Activated CD4-positive, alpha-beta T cell treated with anti-CD3 and anti-CD28 coated beads, Interleukin-2, amount 50 U/mL, for 16 hours (primary cell): Measurements from ENCODE around the gene CLCC1.
"Not testable (repeated sequence)": the region's sequence is repeated elsewhere in the genome, so short reads cannot be mapped to it uniquely, and the experiment has no call there.

ENCODE experiments used
- DNase-seq: peaks from one replicate; pipeline ENCODE4 v3.0.0-alpha.2; 2020

CLCC1 gene, protein sequence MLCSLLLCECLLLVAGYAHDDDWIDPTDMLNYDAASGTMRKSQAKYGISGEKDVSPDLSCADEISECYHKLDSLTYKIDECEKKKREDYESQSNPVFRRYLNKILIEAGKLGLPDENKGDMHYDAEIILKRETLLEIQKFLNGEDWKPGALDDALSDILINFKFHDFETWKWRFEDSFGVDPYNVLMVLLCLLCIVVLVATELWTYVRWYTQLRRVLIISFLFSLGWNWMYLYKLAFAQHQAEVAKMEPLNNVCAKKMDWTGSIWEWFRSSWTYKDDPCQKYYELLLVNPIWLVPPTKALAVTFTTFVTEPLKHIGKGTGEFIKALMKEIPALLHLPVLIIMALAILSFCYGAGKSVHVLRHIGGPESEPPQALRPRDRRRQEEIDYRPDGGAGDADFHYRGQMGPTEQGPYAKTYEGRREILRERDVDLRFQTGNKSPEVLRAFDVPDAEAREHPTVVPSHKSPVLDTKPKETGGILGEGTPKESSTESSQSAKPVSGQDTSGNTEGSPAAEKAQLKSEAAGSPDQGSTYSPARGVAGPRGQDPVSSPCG

DNA sequence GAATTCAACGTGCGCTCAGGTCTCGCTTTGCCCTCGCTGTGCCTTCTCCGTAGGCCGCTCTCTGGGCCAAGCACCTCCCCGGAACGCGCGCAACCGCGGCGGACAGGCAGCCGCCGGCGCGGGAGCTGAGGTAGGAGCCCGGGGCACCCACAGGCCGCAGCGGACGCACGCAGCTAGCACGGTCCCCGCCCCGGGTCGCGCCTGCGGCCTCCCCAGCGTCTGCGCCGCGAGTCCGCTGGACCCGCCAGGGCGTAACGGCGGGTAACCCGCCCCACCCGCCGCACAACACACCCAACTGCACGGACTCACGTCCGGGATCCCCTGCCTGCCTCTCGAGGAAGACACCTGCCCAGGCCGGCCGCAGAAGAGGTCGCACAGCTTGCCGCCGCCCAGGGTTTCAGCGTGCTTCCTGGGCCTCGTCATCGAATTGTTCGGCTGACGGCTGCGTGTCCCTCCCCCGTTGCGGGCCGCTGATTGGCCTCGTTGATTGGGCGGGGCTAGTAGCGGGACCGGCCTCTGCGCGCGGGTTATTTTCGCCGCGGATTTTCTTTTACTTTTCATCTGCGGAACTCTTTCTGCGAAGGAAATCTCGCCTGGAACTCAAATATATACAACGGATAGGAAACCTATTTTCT, at the start of gene CLCC1:
CLCC1 (minus strand) TSS at position 433 of the 635 bp plus-strand sequence. CDS start 13,047 bp downstream, outside the sequence.
- peak; percentile 95 for DNase-seq

DNA sequence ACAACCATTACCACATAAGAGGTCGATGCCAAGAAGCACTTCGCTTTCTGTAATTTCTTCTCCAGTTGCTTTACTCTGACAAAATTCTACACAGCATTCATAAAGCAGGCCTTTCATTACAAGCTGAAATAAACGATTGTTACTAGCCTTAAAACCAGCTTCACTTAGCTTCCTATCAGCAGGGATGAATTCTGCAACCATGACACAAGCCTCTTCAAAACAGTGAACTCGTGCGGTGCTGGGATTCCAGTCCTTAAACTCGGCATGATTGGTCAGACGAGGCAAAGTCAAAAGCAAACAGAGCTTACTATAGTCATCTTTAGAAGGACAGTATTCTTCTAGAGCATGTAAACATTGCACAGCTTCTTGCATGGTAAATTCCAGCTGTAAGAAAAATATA, 48.1 kb upstream of the CLCC1 start:
- no peak for DNase-seq

DNA sequence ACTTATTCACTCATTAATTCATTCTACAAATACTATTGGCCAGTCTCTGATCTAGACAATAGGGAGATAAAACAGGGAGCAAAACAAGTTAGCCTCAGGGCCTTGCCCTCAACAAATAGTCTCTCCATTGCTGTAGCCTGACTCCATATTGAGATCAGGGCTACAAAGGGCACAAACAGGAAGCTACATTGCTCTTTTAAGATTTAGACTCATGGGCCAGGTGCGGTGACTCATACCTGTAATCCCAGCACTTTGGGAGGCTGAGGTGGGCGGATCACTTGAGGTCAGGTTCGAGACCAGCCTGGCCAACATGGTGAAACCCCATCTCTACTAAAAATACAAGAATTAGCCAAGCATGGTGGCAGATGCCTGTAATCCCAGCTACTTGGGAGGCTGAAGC, 33.3 kb upstream of the CLCC1 start:
- peak; percentile 23 for DNase-seq

DNA sequence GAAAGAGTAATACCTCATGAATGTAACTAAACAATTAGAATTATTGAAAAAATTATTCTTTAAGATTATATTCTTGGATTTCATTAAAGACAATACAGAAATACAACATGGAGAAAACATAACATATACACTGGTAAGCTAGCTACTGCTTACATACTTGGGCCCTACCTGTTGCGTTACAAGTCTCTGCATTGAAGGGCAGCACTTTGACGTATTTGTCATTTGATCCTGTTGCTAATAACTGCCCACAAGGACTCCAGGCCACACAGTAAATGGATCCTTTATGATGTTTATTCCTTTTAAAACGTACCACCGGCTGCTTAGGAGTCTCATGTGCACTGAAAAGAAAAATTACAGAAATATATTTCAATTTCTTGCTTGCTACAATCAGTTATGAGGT, 19.8 kb upstream of the CLCC1 start:
- no peak for DNase-seq

DNA sequence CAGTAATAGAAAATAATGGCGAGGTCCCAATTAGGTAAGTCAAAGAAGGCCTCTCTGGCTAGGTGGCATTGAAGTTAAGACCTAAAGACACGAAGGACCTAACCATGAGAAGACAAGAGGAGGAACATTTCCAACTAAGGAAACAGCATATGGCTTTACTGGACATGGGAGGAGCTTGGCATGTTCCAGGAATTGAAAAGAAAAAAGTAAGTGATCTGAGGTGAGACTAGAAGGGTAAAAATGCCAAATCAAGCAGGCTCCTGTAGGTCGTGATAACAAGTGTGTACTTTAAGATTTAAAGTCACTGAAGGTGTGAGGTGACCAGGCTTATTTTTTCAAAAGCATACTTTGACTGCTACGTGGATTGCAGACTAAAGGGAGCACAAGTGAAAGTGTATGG, 13.4 kb upstream of the CLCC1 start:
- no peak for DNase-seq

DNA sequence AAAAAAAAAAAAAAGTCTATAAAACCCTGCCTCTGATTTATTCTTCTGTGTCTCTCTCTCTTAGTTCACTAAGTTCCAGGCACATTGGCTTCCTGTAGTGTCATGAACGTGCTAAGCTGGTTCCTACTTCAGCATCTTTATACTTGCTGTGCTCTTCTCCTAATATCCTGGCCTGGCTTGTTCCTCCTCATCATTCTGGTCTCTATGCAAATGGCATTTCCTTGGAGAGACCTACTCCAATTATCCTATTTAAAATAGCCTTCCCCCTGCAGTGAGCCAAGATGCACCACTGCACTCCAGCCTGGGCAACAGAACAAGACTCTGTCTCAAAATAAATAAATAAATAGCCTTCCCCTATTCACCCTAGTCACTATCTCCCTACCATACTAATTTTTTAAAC, 9.7 kb upstream of the CLCC1 start:
- no peak for DNase-seq

DNA sequence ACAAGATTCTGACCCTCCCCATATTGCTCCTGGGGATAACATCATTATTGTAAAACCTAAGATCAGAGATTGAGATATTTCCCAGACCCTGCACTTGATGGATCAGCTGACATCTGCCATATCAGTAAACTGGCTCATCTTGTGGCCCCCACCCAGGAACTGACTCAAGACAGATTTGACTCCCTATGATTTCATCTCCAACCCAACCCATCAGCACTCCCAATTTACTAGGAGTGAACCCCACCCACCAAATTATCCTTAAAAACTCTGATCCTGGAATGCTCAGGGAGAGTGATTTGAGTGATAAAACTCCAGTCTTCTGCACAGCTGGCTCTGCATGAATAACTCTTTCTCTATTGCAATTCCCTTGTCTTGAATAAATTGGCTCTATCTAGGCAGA, 6.1 kb upstream of the CLCC1 start:
- no peak for DNase-seq

DNA sequence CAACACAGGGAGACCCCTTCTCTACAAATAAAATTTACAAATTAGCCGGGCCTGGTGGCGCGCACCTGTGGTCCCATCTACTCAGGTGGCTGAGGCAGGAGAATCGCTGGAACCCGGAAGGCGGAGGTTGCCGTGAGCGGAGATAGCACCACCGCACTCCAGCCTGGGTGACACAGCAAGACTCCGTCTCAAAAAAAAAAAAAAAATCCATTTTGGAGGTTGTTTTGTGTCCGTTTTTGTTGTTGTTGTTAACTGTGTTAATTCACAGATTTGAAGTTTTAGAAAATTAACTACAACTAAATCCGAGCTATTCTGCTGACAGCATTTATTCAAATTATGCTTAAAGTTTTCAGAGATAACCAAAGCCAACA, 618 bp downstream of the CLCC1 start:
- peak; percentile 27 for DNase-seq

DNA sequence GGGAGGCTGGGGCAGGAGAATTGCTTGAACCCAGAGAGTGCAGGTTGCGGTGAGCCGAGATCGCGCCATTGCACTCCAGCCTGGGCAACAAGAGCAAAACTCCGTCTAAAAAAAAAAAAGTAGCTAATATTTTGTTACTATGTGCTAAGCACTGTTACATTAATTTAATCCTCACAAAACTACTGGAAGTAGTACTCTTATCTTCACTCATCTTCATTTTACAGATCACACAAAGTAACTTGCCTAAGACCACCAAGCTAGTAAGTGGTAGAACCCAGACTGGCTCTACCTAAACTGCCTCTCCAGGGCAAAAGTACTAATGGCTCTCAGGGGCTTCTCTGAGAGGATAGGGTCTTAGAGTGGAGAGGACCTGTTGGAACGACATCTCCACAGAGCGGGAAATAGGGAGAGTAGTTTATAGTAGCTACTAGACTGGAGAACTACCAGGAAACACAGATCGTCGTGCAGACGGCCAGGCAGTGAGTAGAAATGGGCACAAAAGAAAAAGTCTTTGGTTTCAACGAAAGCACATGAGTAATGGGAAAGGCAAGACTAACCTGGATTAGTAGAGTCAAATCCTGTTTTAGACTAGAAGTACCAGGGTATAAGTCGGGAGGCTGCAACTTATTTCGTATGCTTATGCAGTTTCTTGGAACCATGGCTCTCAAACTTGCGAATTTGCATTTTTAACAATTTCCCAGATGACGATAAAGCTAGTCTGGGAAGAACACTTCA, 1.4 kb downstream of the CLCC1 start:
- DNase-seq: no peak

DNA sequence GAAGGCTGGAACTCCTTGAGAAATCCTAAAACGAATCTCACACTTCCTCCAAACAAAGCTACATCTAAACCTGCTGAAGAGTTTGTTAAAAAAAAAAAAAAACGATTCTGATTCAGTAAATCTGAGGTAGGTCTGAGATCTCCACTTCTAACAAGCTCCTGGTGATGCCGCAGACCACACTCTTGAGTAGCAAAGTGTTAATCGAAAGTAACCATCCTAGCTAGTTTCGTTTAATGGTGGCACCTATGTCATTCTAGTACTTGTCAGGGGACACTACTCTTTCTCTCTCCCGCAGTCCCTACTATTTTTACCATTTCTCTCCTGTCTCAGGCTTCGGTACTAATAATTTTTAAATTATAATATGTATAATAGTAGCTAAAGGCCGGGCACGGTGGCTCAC, 2.1 kb downstream of the CLCC1 start:
- DNase-seq: peak; percentile 65

DNA sequence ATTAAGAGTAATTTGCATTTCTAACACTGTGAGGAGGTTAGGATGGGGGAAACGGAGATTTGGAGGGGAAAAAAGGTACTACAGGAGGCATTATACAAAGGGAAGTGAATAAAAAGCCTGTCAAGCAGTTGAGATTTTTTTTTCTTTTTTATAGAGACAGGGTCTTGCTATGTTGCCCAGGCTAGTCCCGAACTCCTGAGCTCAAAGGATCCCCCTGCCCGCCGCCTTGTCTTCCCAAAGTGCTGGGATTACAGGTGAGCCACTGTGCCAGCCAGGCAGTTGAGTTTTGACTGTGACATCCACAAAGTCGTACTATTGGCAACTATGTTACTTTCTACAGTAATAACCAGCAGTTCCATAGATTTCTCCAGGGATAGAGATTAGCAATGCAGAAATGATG, 2.6 kb downstream of the CLCC1 start:
- DNase-seq: no peak

DNA sequence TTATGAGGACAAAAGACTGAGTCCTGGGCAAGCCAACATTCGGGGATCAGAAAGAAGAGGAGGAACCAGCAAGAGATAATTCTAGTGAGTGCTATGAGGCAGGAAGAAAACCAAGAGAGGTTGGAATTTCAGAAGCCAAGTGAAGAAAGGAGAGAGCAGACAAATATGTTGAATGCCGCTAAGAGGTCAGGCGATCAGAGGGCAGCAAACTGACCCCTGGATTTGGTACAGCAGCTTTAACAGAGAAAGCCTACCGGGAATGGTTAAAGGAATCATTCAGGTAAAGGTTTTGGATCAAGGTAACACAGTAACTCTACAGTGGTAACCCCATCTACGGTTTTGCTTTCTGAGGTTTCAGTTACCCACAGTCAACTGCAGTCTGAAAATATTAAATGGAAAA, 5.4 kb downstream of the CLCC1 start:
- DNase-seq: no peak

DNA sequence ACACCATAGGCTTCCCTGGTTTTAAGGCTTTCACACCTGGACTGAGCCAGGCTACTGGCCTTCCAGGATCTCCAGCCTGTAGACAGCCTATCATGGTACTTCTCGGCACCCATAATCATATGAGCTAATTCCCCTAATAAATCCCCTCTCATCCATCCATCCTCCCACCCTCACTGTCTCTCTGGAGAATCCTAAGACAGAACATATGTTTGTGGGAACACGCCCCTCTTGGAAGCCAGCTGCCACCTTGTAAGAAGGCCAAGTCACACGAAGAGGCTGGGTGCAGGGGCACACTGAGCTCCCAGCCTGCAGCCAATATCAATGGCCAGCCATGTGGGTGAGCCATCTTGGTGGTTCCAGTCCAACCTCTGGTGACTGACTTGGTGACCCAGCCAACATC, 7.4 kb downstream of the CLCC1 start:
- no peak for DNase-seq

DNA sequence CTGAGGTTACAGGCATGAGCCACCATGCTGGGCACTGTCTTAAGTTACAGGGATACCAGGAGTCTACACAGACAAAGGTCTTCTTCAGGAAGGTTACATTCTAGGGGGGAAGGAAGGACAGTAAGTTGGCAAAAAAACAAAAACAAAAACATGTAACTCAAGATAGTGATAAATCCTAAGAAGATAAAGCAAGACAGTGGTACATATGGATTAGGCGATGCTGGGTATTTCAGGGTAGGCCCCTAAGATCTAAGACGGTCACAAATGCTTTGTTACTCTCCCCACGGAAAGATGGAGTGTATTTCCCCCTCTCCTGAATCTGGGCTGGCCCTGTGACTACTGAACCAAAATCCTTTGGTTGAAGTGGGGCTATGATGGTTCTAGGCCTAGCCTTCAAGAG, 8.2 kb downstream of the CLCC1 start:
- no peak for DNase-seq

DNA sequence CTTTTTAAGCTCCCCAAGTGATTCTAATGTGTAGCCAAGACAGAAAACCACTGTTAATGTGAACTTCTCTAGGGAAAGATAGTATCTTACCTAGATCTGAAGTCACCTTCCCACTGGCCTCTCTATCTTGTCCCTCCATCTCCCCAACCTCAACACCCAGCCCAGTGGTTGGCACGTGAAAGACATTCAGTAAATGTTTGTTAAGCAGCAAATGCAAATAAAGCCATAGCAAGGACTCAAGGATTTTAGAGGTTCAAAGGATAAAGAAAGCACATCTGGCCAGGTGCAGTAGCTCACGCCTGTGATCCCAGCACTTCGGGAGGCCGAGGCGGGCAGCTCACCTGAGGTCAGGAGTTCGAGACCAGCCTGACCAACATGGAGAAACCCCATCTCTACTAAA, 9.8 kb downstream of the CLCC1 start:
- no peak for DNase-seq

DNA sequence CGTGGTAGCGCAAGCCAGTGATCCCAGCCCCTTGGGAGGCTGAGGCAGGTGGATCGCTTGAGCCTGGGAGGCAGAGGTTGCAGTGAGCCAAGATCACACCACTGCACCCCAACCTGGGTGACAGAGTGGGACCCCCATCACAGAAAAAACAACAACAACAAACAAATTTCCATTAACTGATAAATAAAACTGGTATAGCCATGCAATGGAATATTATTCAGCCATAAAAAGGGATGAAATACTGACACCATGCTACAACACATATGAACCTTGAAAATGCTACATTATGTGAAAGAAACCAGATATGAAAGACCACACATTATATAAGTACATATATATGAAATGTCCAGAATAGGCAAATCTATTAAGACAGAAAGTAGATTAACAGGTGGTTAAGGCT, 12.0 kb downstream of the CLCC1 start:
- no peak for DNase-seq

DNA sequence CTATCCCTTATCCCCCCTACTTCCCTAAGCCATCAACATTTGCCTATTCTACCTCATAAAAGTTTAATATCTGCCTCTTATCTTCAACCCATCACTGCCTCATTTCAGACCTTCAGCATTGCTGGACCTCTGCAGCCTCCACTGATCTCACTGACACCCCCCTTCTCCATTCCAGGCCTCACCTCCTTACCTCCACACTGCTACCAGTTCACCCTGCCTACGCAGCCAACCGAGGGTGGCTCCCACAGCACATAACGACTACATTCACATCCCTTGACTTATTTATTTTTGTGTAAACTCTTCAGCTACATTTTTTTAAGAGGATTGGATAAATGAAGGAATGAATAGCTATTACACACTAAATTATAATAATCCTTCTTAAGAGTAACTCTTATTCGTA, 14.2 kb downstream of the CLCC1 start:
- no peak for DNase-seq

DNA sequence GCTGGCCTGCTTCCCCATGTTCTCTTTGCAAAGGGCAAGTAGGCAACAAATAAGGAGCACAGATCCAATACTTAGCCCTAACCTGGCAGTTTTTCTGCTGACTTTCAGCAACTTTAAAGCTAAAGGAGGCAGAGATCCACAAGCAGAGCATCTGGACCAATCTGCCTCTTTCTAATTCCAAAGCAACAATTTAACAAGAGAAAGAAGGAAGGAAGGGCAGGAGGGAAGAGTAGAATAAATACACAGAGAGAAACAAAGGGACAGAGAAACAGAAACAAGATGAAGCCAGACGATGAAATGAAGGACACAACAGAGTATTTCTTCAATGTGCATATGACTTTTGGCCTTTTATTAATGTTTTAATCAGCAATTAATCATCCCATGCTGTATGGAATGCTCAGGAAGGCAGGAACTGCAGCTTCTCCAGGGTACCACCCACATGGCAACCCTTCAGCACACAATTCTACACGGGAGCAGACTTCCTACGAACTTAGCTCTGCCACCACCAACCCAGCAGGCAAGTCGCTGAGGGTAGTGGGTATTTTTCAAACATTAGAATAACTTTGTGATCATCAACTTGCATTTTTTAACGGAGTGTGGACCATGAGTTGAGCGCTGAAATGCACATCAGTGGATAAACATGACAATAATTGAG, 15.3 kb downstream of the CLCC1 start:
- no peak for DNase-seq

DNA sequence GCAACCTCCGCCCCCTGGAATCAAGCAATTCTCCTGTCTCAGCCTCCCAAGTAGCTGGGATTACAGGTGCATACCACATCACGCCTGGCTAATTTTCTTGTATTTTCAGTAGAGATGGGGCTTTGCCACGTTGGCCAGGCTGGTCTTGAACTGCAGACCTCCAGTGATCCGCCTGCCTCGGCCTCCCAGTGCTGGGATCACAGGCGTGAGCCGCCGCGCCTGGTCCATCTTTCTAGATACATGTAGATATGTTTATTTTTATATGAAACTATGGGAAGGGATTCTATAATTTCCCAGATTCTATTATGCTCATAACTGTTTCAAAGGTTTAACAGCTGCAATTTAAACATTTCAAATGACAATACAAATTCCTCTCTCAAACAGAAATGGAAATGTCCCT, 27.1 kb downstream of the CLCC1 start:
- no peak for DNase-seq

DNA sequence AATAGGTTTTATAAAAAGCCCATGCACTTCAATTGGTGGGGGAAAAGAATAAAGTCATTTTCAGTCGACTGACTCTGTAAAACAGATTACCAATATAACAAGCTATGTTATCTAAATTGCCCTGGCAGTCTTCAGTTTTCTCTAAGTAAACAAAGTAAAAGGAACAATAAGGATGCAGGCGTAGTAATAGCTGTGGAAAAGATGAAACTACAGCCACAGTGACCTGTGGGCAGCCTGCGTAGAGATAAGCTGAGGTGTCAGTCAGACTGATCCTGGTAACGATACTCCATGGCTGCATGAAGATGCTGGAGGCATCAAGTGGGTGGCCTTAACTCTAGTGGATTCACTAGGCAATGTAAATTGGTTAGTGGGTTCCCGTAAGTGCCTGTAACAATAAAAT, 29.3 kb downstream of the CLCC1 start:
- DNase-seq: no peak

DNA sequence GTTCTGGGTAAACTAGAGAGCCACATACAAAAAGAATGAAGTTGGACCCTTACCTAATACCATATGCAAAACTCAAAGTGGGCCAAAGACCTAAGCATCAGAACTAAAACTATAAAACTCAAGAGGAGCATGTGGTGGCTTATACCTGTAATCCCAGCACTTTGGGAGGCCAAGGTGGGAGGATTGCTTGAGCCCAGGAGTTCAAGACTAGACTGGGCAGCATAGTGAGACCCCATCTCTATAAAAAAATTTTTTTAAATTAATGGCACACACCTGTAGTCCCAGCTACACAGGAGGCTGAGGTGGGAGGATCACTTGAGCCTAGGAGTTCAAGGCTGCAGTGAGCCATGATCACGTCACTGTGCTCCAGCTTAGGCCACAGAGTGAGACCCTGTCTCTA, 35.7 kb downstream of the CLCC1 start:
- DNase-seq: not testable (repeated sequence)

DNA sequence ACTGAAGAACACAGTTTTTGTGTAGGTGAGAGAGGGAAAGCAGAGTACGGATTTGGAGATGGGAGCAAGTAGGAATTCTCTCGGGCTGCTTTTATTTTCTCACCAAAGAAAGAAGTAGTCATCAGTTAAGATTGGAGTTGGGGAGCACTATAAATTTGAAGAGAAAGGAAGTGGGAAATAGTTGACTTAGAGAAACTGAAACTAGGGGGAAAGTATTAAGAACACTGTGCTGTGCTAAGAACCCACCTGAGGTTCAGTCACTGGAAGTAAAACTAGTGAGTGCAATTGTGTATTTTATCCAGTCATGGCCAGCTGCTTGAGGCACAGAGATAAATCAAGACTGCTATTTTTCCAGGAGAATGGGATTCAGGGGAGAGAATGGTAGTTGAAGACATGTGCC, 37.4 kb downstream of the CLCC1 start:
- no peak for DNase-seq

DNA sequence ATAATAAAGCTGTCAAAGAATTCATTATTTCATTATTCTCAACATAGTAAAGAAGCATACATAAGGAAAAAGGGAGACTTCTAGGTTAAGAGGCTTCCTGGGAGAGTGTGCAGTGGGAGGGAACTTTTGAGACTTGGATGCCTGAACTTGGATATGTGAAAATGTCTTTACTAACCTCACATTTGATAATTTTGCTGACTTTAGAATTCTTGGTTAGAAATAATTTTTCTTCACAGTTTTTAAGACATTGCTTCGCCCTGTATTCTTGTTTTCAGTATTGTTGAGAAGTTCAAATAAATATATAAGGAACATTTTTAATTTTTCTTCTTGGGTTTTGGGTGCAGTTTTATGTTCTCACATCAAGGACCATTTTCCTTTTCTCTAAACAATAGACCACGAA, 46.5 kb downstream of the CLCC1 start:
- DNase-seq: no peak
